ENCODE results near the gene COX19. TPM values are rescaled to one million over a fixed set of nuclear protein-coding genes. Genes with fewer than 3 reads are reported as not detected.

The COX19 gene
- total and polyA plus RNA-seq, 2 of the 13 experiments (the other 11 are each of a cell fraction or from before 2014, with no cell fraction given) = 11.5 to 21.7 TPM

DNA sequence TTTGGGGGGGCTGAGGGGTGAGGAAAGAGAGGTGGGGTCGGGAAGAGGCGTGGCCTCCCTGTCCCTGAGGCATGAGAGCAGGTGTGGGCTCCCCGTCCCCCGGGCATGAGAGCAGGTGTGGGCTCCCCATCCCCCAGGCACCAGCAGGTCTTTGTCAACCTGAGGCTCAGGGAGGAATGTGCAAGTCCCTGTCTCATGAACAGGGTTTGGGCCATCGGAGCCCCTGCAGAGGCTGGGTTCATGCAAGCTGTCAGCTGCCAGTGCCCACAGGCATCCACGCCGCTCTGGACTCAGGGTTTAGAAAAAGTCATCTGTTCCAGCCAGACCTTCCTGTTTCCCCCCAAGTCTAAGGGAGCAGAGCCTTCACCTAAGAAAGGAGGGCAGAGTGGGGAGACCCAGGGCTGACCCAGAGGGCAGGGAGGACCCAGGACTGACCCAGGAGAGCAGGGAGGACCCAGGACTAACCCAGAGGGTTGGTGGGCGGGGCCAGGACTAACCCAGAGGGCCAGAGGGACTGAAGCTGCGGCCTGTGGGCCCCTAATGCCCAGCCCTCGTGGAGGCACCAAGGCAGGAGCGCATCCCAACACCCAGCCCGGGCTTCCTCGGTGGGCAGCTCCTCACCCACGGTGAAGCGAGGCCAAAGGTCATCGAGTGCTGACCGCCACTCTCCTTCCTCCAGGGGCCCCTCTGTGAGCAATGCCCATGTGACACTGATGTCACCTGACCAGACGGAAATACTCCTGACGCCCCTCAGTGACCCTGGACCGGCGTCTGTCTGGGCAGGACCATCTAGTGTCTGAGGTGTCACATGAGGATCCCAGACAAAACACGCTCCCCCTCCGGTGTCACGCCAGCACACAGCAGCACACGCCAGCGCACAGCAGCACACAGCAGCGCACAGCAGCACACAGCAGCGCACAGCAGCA, 40.1 kb upstream of the COX19 start (continued):
- TF ChIP-seq, protein P1, sequence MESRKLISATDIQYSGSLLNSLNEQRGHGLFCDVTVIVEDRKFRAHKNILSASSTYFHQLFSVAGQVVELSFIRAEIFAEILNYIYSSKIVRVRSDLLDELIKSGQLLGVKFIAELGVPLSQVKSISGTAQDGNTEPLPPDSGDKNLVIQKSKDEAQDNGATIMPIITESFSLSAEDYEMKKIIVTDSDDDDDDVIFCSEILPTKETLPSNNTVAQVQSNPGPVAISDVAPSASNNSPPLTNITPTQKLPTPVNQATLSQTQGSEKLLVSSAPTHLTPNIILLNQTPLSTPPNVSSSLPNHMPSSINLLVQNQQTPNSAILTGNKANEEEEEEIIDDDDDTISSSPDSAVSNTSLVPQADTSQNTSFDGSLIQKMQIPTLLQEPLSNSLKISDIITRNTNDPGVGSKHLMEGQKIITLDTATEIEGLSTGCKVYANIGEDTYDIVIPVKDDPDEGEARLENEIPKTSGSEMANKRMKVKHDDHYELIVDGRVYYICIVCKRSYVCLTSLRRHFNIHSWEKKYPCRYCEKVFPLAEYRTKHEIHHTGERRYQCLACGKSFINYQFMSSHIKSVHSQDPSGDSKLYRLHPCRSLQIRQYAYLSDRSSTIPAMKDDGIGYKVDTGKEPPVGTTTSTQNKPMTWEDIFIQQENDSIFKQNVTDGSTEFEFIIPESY (CRISPR knock-in tag; IDR thresholded peaks at IDR 0.05) = peak; percentile 89
- TF ChIP-seq, protein P2, sequence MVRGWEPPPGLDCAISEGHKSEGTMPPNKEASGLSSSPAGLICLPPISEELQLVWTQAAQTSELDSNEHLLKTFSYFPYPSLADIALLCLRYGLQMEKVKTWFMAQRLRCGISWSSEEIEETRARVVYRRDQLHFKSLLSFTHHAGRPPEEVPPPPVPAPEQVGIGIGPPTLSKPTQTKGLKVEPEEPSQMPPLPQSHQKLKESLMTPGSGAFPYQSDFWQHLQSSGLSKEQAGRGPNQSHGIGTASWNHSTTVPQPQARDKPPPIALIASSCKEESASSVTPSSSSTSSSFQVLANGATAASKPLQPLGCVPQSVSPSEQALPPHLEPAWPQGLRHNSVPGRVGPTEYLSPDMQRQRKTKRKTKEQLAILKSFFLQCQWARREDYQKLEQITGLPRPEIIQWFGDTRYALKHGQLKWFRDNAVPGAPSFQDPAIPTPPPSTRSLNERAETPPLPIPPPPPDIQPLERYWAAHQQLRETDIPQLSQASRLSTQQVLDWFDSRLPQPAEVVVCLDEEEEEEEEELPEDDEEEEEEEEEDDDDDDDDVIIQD (CRISPR knock-in tag; IDR thresholded peaks at IDR 0.05; ENCODE audit: low read depth) = no peak
- TF ChIP-seq FIP1L1 (IDR thresholded peaks at IDR 0.05; ENCODE audit: borderline replicate concordance, insufficient read depth, low read depth, low read length) = no peak
- TF ChIP-seq SAP130 (CRISPR knock-in tag; IDR thresholded peaks at IDR 0.05; ENCODE audit: low read depth) = peak; percentile 66
- TF ChIP-seq ZBTB7A (CRISPR knock-in tag; IDR thresholded peaks at IDR 0.05) = no peak
- TF ChIP-seq LCORL (IDR thresholded peaks at IDR 0.05) = no peak
- 0 out of 2 replicates have a peak, but pooled peaks have one; percentile 20 for TF ChIP-seq LCORL (CRISPR knock-in tag; IDR thresholded peaks at IDR 0.05)
- no peak for TF ChIP-seq ZNF343 (CRISPR knock-in tag; IDR thresholded peaks at IDR 0.05)
- TF ChIP-seq SALL2 (CRISPR knock-in tag; IDR thresholded peaks at IDR 0.05) = no peak
- peak; percentile 53; the same call in 1 of the 2 replicates for TF ChIP-seq EED (CRISPR knock-in tag; IDR thresholded peaks at IDR 0.05)
- no peak for TF ChIP-seq ZMYM3 (CRISPR knock-in tag; IDR thresholded peaks at IDR 0.05)
- TF ChIP-seq SMAD9 (CRISPR knock-in tag; IDR thresholded peaks at IDR 0.05) = no peak
- TF ChIP-seq IRF2 (CRISPR knock-in tag; IDR thresholded peaks at IDR 0.05) = no peak
- TF ChIP-seq ZNF629 (CRISPR knock-in tag; conservative IDR thresholded peaks at IDR 0.05) = no peak
- TF ChIP-seq, protein P3, sequence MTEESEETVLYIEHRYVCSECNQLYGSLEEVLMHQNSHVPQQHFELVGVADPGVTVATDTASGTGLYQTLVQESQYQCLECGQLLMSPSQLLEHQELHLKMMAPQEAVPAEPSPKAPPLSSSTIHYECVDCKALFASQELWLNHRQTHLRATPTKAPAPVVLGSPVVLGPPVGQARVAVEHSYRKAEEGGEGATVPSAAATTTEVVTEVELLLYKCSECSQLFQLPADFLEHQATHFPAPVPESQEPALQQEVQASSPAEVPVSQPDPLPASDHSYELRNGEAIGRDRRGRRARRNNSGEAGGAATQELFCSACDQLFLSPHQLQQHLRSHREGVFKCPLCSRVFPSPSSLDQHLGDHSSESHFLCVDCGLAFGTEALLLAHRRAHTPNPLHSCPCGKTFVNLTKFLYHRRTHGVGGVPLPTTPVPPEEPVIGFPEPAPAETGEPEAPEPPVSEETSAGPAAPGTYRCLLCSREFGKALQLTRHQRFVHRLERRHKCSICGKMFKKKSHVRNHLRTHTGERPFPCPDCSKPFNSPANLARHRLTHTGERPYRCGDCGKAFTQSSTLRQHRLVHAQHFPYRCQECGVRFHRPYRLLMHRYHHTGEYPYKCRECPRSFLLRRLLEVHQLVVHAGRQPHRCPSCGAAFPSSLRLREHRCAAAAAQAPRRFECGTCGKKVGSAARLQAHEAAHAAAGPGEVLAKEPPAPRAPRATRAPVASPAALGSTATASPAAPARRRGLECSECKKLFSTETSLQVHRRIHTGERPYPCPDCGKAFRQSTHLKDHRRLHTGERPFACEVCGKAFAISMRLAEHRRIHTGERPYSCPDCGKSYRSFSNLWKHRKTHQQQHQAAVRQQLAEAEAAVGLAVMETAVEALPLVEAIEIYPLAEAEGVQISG (CRISPR knock-in tag; IDR thresholded peaks at IDR 0.05) = 0 out of 2 replicates have a peak, but pooled peaks have one; percentile 29
- TF ChIP-seq ZNF547 (CRISPR knock-in tag; IDR thresholded peaks at IDR 0.05) = no peak
- TF ChIP-seq SIN3A (IDR thresholded peaks at IDR 0.05; ENCODE audit: borderline replicate concordance, low read depth, low read length) = 0 out of 2 replicates have a peak, but pooled peaks have one; percentile 36
- TF ChIP-seq ZSCAN20 (CRISPR knock-in tag; IDR thresholded peaks at IDR 0.05; ENCODE audit: borderline replicate concordance) = no peak
- no peak for TF ChIP-seq TBX2 (CRISPR knock-in tag; IDR thresholded peaks at IDR 0.05; ENCODE audit: borderline replicate concordance)
- TF ChIP-seq, protein P4, sequence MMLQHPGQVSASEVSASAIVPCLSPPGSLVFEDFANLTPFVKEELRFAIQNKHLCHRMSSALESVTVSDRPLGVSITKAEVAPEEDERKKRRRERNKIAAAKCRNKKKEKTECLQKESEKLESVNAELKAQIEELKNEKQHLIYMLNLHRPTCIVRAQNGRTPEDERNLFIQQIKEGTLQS (CRISPR knock-in tag; IDR thresholded peaks at IDR 0.05) = 0 out of 2 replicates have a peak, but pooled peaks have one; percentile 6
- TF ChIP-seq, protein P5, sequence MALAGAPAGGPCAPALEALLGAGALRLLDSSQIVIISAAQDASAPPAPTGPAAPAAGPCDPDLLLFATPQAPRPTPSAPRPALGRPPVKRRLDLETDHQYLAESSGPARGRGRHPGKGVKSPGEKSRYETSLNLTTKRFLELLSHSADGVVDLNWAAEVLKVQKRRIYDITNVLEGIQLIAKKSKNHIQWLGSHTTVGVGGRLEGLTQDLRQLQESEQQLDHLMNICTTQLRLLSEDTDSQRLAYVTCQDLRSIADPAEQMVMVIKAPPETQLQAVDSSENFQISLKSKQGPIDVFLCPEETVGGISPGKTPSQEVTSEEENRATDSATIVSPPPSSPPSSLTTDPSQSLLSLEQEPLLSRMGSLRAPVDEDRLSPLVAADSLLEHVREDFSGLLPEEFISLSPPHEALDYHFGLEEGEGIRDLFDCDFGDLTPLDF (CRISPR knock-in tag; IDR thresholded peaks at IDR 0.05) = no peak
- no peak for TF ChIP-seq GLI4 (CRISPR knock-in tag; IDR thresholded peaks at IDR 0.05; ENCODE audit: borderline replicate concordance)
